Dermis lymphatic vessel endothelial cell (primary cell): ENCODE measurements around the gene TRMT1L. TPM values are rescaled to one million over a fixed set of nuclear protein-coding genes. Genes with fewer than 3 reads are reported as not detected.

Experiments
- total RNA-seq: library from RNA; depleted of rRNA; stranded (reverse); fragments of >200 nt; gene quantifications from 2 replicates; pipeline ENCODE4 v1.2.1, GENCODE V29; 2014

Gene TRMT1L, protein sequence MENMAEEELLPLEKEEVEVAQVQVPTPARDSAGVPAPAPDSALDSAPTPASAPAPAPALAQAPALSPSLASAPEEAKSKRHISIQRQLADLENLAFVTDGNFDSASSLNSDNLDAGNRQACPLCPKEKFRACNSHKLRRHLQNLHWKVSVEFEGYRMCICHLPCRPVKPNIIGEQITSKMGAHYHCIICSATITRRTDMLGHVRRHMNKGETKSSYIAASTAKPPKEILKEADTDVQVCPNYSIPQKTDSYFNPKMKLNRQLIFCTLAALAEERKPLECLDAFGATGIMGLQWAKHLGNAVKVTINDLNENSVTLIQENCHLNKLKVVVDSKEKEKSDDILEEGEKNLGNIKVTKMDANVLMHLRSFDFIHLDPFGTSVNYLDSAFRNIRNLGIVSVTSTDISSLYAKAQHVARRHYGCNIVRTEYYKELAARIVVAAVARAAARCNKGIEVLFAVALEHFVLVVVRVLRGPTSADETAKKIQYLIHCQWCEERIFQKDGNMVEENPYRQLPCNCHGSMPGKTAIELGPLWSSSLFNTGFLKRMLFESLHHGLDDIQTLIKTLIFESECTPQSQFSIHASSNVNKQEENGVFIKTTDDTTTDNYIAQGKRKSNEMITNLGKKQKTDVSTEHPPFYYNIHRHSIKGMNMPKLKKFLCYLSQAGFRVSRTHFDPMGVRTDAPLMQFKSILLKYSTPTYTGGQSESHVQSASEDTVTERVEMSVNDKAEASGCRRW
- total RNA-seq, result 11.1 and 20.1 TPM in 2 replicates

DNA sequence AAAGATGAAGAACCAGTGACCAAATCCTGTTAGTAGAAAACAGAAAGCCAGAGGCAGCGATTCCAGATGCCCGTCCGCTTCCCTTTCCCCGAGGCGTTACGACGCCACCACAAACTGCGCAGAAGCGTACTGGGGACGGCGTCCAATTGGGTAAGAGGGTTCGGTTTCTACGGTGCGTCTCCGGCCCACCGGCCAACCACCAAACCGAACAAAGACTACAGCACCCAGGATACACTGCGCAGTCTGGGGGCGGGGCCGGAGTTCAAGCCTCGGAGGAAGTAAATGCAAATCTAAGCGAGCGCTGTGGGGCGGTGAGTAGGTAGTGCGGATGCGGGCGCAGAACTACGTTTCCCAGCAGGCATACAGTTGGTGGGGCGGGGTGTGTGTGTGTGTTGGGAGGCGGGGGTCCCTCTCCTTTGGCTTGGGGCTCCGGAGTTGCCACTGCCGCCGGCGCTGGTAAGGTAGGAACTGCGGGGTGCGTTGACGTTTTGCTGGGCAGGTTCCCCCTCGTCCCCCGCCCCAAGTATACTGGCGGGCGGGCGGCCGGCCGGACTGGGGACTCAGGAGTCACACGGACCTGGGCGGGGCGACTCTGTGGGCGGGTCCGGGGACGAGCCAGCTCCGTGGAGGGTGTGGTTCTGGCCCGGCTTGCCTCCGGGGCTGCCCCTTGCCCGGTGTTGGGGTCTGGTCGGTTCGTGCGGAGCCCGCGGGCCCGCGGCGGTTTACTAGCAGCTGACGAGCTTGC lies at the start of gene TRMT1L, which contains the start of gene SWT1:
Gene TRMT1L, minus strand, starts transcription at position 100 of the 745 bp plus-strand sequence. CDS start 241 bp downstream, outside the sequence.
Gene SWT1, plus strand, starts transcription at position 314 of the 745 bp plus-strand sequence. CDS start 3,675 bp downstream, outside the sequence.

Other genes starting within 250 kb of the TRMT1L start
- gene NIBAN1, start 182.4 kb downstream of the TRMT1L start, total RNA-seq, result 0.86 and 1.1 TPM in 2 replicates
- 31.1 and 35.2 TPM in 2 replicates for gene RNF2, start 111.4 kb downstream of the TRMT1L start, total RNA-seq
- gene SWT1, start 214 bp upstream of the TRMT1L start, total RNA-seq, result 5.7 and 6.7 TPM in 2 replicates
- 70.0 and 96.2 TPM in 2 replicates for gene IVNS1ABP, start 160.3 kb upstream of the TRMT1L start, total RNA-seq